Activated T-cell treated with anti-CD3 and anti-CD28 coated beads for 4 hours (primary cell): ENCODE measurements around the gene ENTPD8.
"Not testable (repeated sequence)": the region's sequence is repeated elsewhere in the genome, so short reads cannot be mapped to it uniquely, and the experiment has no call there.

Source experiments
- DNase-seq: peaks from one replicate; pipeline ENCODE4 v3.0.0-alpha.2; 2020

ENTPD8 gene

DNA sequence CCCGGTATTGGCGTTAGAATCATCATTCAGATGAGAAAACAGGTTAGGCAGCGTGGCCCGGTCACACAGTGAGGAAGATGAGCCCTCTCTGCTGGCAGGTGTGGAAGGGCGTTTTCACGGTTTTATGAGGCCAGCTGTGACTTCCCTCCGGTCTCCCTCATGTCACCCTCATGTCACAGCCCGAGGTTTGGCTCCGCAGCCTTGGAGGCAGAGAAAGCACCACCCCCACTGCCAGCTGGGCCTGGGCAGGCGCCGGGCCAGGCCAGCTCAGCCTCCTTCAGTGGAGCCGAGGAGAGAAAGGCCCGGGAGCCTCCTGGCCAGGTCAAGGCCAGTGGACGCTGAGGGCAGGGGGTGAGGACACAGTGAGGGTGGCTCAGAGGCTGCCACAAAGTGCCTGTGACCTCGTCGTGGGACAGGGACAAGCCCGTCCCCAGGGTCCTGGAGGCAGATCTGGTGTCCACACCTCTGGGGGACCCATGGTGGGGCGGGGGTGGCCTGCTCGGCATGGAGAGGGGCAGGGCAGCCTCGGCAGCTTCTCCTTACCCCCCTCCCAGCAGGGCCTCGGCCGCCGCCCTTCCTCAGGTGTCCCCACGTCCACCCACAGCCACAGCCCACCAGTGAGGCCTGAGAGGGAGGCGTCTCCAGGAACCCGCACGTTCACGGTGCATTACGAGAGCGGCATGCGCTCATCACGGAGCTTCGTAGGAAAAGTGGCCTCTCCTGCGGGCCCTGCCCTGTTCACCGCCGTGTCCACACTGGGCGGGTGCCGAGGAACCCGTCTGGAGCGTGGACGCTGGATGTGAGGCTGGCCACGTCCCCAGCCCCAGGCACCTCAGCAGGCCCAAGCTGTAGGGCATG is 50.4 kb downstream of the ENTPD8 start:
- DNase-seq = no peak

DNA sequence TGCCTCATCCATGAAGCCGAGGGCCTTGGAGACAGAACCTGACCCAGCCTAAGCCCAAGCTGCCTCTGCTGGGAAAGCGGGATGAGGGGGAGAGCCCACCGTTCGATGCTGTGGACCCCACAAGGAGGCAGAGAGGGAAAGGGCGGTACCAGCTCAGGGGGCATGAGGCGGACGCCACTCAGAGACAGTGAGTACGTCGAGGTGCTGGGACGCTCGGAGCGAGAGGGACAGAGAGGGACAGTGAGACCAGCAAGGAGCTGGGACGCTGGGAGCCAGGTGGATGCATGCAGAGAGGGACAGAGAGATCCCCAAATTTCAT is 51.8 kb downstream of the ENTPD8 start:
- DNase-seq = no peak

DNA sequence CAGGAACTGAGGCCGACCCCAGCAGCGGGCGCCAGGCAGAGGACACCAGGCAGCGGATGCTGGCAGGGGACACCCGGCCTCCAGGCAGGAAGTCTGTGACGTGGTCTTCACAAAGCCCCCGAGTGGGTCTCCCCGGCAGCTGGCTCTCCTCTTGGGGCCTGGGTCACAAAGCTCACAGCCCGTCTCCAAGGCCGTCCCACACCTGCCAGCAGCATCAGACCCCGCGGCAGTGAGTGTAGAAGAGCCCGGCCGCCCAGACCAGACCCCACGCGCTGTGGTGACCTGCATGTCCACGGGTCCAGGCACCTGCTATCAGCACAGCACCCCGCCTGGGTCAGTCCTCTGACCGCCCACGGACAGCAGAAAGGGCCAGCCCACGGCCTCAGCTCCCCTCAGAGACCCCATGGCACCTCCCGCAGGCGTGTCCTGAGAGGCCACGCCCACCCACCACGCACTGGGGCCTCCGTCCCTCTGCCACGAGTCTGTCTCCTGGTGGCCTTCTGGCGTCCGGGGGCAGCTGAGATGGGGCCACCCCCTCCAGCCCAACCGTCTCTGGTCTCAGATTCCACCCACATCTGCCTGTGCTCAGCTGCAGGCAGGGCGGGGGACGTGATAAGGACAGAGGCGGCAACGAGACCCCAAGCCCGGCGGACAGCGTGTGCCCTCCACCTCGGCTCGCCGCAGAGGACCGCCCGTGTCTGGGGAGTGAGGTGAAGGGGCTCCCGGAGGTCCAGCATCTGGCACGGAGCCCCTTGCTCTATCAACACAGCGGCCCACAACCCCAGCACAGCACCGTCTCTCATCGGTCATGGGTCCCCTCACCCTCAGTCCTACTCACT is 52.3 kb downstream of the ENTPD8 start:
- no peak for DNase-seq

DNA sequence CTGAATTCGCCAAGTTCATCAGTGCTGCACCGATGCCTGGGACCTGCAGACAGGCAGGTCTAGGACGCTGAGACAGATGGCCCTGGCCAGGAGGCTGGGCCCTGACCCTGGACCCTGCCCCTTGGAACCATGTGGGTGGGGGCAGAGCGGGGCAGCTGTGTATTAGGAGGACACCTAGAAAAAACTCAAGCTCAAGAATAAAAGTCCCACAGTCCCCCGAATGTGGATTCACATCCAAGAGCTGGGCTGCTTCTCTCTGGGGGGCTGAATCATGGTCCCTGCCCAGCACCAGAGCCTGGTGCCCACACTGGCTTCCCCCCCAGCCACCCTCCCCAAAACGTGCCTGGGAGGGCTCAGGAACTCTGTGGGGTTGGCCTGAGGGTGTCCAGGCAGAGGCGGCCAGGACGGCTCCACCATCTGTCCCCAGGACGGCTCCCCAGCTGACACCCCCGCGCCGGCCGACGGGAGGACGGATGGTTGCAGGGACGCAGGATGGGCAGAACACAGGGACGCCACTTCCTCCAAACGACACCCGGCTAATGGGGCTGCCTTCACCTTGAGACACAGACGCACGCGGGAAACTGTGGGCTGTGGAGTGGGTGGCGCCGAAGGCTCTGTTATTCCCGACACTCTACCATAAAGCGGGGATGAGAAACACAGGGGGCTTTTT is 53.1 kb downstream of the ENTPD8 start:
- no peak for DNase-seq

DNA sequence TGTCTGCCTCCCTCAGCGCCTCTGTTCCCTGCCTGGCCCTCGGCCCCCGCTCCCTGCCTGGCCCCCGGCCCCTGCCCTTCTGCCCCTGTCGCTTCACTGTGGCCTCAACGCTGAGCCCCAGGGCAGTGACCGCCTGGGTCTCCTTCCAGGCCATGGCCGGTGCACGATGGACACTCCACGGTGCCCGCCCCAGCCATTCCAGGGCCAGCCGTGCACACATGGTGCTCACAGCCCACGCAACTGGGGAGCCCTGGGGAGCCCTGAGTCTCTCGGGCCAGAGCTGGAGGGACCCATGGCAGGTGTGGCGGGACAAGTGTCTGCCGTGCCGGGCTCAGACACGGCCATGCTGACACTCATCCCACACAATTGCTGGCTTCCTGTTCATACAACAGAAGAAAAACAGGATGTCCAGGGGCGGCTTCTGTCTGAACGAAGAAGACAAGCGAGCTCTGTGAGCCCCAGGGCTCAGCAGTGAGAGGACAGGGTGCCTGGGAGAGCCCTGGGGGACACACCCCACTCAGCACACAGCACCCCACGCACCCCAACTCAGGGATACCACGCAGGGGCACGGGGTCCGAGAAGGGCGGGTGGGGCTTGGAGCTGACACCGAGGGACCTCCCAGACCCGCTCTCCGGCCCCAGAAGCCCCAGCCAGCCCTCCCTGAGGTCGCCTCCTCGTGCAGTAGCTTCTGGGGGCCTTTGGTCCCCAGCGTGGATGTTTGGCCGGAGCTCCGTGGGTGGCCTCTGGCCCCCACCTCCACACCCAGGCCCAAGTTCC is 53.9 kb downstream of the ENTPD8 start:
- no peak for DNase-seq

DNA sequence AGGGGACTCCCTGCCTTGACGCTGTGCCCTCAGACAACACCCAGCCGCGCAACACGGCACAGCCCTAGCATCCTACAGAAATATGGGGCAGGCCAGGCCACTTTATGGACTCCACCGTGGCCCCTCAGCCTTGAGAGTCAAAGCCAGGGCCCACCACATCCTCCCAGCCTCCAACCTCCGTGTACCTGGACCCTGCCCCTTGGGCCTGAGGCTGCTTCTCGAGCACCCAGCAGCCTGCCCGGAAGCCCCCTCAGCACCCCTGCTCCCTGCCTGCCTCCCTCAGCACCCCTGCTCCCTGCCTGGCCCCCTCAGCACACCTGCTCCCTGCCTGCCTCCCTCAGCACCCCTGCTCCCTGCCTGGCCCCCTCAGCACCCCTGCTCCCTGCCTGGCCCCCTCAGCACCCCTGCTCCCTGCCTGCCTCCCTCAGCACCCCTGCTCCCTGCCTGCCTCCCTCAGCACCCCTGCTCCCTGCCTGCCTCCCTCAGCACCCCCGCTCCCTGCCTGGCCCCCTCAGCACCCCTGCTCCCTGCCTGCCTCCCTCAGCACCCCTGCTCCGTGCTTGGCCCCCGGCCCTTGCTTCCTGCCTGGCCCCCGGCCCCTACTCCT is 54.5 kb downstream of the ENTPD8 start:
- DNase-seq = not testable (repeated sequence)

DNA sequence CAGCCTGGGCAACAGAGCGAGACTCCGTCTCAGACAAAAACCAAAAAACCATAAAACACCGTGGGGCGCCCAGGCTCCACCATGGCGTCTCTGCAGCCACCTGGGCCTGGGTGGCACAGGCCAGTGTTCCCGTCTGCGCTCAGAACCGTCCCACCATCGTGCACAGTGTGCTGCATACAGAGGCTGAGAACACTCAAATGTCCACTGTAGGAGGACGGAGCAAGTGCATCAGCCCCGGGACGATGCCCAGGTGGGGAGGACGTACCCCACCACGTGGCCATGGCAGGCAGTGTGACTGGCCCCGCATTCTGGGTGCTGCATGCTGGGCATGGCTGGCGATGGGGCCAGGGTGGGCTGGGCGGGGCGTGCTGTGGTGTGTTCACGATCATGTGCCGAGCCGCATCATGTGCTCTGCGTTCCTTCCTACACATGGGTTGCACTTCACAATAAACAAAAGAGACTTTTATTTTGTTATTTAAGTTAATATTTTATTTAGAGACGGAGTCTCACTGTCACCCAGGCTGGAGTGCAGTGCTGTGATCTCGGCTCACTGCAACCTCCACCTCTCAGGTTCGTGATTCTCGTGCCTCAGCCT is 56.0 kb downstream of the ENTPD8 start:
- no peak for DNase-seq
